ENCODE data around the gene NMD3. TPM values are rescaled to one million over a fixed set of nuclear protein-coding genes. Genes with fewer than 3 reads are reported as not detected.
A peak's percentile ranks its signal among the peaks of the same experiment; 100 is the strongest.

Gene NMD3
- total and polyA plus RNA-seq, 2 of the 13 experiments (the other 11 are each of a cell fraction or from before 2014, with no cell fraction given), result 44.2 to 55.2 TPM

DNA sequence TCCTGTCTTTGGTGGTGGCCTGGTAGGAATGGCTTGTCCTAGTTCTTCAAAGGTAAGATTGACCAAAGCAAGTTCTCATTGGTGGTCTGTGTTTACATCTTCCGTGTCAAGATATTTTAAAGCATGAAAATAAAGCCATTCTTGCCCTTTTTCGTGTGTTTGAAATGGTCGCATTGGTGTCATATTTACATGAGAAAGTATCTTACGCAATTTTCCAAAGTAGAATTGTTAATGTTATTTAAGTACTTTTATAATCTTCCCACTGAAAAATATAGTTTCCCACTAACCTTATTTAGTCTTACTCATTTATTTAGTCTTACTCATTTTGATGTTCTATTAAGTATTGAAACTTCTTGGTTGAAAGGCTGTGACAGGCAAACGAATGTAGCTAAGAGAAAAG lies 31.0 kb downstream of the NMD3 start:
- 94% methylated on average over 5 of the region's 5 CpGs for WGBS (ENCODE audit: low lambda C conversion rate)
- BruUV-seq (replicated peaks), result no TSS peak
- ATAC-seq (no peak), FAIRE-seq (no peak), DNase-seq (ENCODE audit: low spot score) (no peak)
- H3K9me3 ChIP-seq (ENCODE audit: low read length), result no peaks in the 10 kb centered on the region
- H3K4me2 ChIP-seq (ENCODE audit: low read depth, low read length), result no peak overlapping the region
- no peak overlapping the region for H3K4me3 ChIP-seq (replicated peaks in 1 of 3; ENCODE audit: insufficient read depth in 1 of 3, low read depth in 2 of 3, low read length in 3 of 3)
- H3K36me3 ChIP-seq (replicated peaks in 1 of 2; ENCODE audit: control insufficient read depth in 1 of 2, insufficient read depth in 2 of 2, low read length in 2 of 2), result peaks cover 5 to 63% of the 10 kb centered on the region in 2 experiments
- no peaks in the 10 kb centered on the region for H4K20me1 ChIP-seq (ENCODE audit: insufficient read depth, low read length)
- intact Hi-C loops (cut with micrococcal nuclease; ENCODE audit: unreplicated experiment) (no loop called here), in situ Hi-C loops (cut with HindIII; ENCODE audit: extremely low pct_ligation_motif_present, low pct_unique_long_range_greater_than_20kb) (no loop called here)
- H3K27ac ChIP-seq (ENCODE audit: extremely low read length, insufficient read depth, low read length), result no peak overlapping the region
- H3K27me3 ChIP-seq (ENCODE audit: control insufficient read depth in 1 of 2, insufficient read depth in 2 of 2, low read length in 2 of 2), result no peaks in the 10 kb centered on the region
- no peak overlapping the region for H3K9ac ChIP-seq (ENCODE audit: insufficient read depth, low read depth, low read length)
- ChIA-PET CTCF (ENCODE audit: low intra/inter-chr PET ratio, low total read pairs) (no interaction called here), POLR2A (no interaction called here)
- no peak overlapping the region for H2AFZ ChIP-seq (ENCODE audit: low read length)
- H3K4me1 ChIP-seq (ENCODE audit: insufficient read depth, low read length), result no peaks in the 10 kb centered on the region
- TF ChIP-seq ZNF589 (CRISPR knock-in tag; conservative IDR thresholded peaks at IDR 0.05) (no peak), CEBPB (IDR thresholded peaks at IDR 0.05; ENCODE audit: borderline replicate concordance, low read depth, low read length) (peak; percentile 41; the same call in 1 of the 2 replicates)
- no peaks in the 10 kb centered on the region for H3K79me2 ChIP-seq (ENCODE audit: insufficient read depth, low read length)

DNA sequence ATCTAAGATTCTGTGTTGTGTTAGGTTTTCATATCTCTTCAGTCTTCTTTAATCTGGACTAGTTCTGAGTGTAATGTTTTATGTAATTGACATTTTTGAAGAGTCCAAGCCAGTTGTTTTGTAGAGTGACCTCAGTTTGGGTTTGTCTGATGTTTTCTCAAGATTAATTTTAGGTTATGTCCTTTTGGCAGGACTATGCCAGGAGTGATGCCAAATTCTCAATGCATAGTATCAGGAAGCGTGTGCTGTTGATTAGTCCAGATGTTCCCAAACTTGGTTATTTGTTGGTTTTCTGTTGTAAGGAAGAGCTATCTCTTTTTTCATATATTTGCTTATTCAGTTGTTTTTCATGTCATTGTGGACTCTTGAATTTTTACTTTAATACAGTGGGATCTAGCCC lies 32.6 kb downstream of the NMD3 start:
- Histone ChIP-seq H2AFZ (ENCODE audit: low read length) (no peak overlapping the region), H3K4me2 (ENCODE audit: low read depth, low read length) (no peak overlapping the region), H3K79me2 (ENCODE audit: insufficient read depth, low read length) (no peaks in the 10 kb centered on the region), H3K4me3 (replicated peaks in 1 of 3; ENCODE audit: insufficient read depth in 1 of 3, low read depth in 2 of 3, low read length in 3 of 3) (no peak overlapping the region), H3K4me1 (ENCODE audit: insufficient read depth, low read length) (no peaks in the 10 kb centered on the region), H4K20me1 (ENCODE audit: insufficient read depth, low read length) (no peaks in the 10 kb centered on the region), H3K27me3 (ENCODE audit: control insufficient read depth in 1 of 2, insufficient read depth in 2 of 2, low read length in 2 of 2) (no peaks in the 10 kb centered on the region), H3K27ac (ENCODE audit: extremely low read length, insufficient read depth, low read length) (no peak overlapping the region), H3K9me3 (ENCODE audit: low read length) (no peaks in the 10 kb centered on the region), H3K9ac (ENCODE audit: insufficient read depth, low read depth, low read length) (no peak overlapping the region), H3K36me3 (replicated peaks in 1 of 2; ENCODE audit: control insufficient read depth in 1 of 2, insufficient read depth in 2 of 2, low read length in 2 of 2) (peaks cover 2 to 49% of the 10 kb centered on the region in 2 experiments)
- ChIA-PET CTCF (ENCODE audit: low intra/inter-chr PET ratio, low total read pairs) (no interaction called here), POLR2A (interaction anchor here (1.5 kb wide), 1 partner anchor 33 kb away, joined by 4 read pairs; the partner anchor contains the start of gene NMD3)
- no peak for FAIRE-seq
- in situ Hi-C loops (cut with HindIII; ENCODE audit: extremely low pct_ligation_motif_present, low pct_unique_long_range_greater_than_20kb) (no loop called here), intact Hi-C loops (cut with micrococcal nuclease; ENCODE audit: unreplicated experiment) (no loop called here)
- no peak for ATAC-seq
- WGBS (ENCODE audit: low lambda C conversion rate), result 100% methylated on average over 1 of the region's 1 CpG
- DNase-seq (ENCODE audit: low spot score), result no peak
- no TSS peak for BruUV-seq (replicated peaks)
- TF ChIP-seq KMT2A (CRISPR knock-in tag; IDR thresholded peaks at IDR 0.05), result no peak
- TF ChIP-seq ZNF282 (IDR thresholded peaks at IDR 0.05; ENCODE audit: partially characterized antibody), result no peak
- no peak for TF ChIP-seq ZNF616 (CRISPR knock-in tag; IDR thresholded peaks at IDR 0.05; ENCODE audit: low read depth)
- no peak for TF ChIP-seq ZNF337 (CRISPR knock-in tag; IDR thresholded peaks at IDR 0.05; ENCODE audit: borderline replicate concordance, low read depth)
- TF ChIP-seq, protein P1, sequence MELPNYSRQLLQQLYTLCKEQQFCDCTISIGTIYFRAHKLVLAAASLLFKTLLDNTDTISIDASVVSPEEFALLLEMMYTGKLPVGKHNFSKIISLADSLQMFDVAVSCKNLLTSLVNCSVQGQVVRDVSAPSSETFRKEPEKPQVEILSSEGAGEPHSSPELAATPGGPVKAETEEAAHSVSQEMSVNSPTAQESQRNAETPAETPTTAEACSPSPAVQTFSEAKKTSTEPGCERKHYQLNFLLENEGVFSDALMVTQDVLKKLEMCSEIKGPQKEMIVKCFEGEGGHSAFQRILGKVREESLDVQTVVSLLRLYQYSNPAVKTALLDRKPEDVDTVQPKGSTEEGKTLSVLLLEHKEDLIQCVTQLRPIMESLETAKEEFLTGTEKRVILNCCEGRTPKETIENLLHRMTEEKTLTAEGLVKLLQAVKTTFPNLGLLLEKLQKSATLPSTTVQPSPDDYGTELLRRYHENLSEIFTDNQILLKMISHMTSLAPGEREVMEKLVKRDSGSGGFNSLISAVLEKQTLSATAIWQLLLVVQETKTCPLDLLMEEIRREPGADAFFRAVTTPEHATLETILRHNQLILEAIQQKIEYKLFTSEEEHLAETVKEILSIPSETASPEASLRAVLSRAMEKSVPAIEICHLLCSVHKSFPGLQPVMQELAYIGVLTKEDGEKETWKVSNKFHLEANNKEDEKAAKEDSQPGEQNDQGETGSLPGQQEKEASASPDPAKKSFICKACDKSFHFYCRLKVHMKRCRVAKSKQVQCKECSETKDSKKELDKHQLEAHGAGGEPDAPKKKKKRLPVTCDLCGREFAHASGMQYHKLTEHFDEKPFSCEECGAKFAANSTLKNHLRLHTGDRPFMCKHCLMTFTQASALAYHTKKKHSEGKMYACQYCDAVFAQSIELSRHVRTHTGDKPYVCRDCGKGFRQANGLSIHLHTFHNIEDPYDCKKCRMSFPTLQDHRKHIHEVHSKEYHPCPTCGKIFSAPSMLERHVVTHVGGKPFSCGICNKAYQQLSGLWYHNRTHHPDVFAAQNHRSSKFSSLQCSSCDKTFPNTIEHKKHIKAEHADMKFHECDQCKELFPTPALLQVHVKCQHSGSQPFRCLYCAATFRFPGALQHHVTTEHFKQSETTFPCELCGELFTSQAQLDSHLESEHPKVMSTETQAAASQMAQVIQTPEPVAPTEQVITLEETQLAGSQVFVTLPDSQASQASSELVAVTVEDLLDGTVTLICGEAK (IDR thresholded peaks at IDR 0.05), result no peak
- TF ChIP-seq, protein P1 (CRISPR knock-in tag; IDR thresholded peaks at IDR 0.05), result no peak
- no peak for TF ChIP-seq PCBP2 (optimal IDR thresholded peaks at IDR 0.05; ENCODE audit: low read depth, low read length, poor library complexity, severe bottlenecking)
- no peak for TF ChIP-seq POLR2AphosphoS5 (IDR thresholded peaks at IDR 0.05; ENCODE audit: low read depth, low read length)
- TF ChIP-seq MAFK (conservative IDR thresholded peaks at IDR 0.05 in 1 of 2, IDR thresholded peaks at IDR 0.05 in 1 of 2; ENCODE audit: low read length in 2 of 2), result 0 out of 4 replicates have a peak, but pooled peaks of 1 of the 2 experiments have one; percentile 1
